Fibroblast of the aortic adventitia (primary cell): ENCODE results near the gene EPB41L2. TPM values are rescaled to one million over a fixed set of nuclear protein-coding genes. Genes with fewer than 3 reads are reported as not detected.

ENCODE experiments used
- DNase-seq: peaks from one replicate; pipeline ENCODE4 v3.0.0-alpha.2; 2010; ENCODE audit warnings: low read depth
- H3K4me3 ChIP-seq: 2 replicates; pipeline ENCODE4 v1.5.1; 2011; ENCODE audit warnings: low read depth, mild to moderate bottlenecking, control low read depth, low read length, moderate library complexity
- total RNA-seq: library from RNA; depleted of rRNA; stranded (reverse); fragments of >200 nt; gene quantifications from 2 replicates; pipeline ENCODE4 v1.2.3, GENCODE V29; 2012; ENCODE audit warnings: low replicate concordance
- TF ChIP-seq, protein P1 (sequence below): IDR thresholded peaks from 2 replicates; pipeline ENCODE4 v1.5.1; 2011; ENCODE audit warnings: mild to moderate bottlenecking, low read length, control low read depth, inconsistent platforms; ENCODE audit not compliant: insufficient read depth

EPB41L2 gene
- total RNA-seq, 1 donor, result 117 TPM

DNA sequence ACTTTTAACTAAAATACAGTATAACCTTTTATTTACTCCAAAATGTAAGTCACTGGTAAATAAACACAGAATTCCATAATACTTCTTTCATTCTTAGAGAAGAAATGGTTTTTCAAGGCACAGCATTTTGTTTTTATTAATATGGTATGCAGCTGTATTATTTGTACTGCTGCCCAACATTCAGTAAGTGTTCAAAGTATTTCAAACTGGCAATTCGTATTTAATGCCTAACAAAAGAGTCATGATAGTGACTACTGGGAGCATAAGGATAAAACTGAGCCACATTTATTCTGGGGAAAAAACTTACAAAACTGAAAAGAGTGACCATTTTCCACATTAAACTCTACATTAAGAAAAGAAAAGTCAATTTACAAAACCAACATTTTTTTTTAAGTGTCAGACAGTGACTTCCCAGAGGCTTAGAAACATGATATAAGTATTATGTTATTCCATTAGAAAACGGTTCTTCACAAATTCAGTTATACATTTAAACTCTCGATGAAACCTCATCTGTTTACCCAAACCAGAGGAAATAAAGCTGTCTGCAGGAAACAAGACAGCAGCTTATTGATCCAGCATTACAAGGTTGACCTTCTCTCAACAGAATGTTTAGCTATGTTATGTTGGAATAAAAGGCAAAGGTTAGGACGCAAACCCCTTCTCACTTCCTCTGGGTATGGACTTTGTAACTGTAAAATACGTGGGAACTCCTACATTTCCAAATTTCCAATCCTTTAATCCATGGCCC, 24.3 kb downstream of the EPB41L2 start:
- H3K4me3 ChIP-seq, result no peak overlapping the region
- TF ChIP-seq, protein P1, sequence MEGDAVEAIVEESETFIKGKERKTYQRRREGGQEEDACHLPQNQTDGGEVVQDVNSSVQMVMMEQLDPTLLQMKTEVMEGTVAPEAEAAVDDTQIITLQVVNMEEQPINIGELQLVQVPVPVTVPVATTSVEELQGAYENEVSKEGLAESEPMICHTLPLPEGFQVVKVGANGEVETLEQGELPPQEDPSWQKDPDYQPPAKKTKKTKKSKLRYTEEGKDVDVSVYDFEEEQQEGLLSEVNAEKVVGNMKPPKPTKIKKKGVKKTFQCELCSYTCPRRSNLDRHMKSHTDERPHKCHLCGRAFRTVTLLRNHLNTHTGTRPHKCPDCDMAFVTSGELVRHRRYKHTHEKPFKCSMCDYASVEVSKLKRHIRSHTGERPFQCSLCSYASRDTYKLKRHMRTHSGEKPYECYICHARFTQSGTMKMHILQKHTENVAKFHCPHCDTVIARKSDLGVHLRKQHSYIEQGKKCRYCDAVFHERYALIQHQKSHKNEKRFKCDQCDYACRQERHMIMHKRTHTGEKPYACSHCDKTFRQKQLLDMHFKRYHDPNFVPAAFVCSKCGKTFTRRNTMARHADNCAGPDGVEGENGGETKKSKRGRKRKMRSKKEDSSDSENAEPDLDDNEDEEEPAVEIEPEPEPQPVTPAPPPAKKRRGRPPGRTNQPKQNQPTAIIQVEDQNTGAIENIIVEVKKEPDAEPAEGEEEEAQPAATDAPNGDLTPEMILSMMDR, result no peak
- peak; percentile 76 for DNase-seq

DNA sequence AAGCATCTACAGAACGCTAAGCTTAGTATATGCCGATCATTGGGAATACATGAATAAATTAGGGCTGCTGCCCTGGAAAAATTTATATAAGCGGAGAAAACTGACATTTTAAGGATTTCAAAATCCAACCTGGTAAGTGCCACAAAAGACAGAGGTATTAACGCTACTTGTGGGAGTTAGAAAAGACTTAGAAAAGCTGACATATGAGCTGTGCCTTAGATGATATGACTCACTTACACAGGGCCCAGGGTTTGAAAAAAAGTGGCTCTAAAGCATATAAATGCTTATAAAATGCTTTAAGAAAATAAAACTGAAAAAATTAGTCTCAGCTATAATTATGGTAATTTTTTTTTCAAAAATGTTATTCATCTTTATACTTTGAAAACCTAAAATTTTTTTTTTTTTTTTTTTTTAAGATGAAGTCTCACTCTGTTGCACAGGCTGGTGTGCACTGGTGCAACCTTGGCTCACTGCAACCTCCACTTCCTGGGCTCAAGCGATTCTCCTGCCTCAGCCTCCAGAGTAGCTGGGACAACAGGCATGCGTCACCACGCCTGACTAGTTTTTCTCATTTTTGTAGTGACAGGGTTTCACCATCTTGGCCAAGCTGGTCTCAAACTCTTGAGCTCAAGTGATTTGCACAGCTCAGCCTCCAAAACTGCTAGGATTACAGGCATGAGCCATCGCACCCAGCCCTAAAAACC, 25.7 kb downstream of the EPB41L2 start:
- no peak overlapping the region for H3K4me3 ChIP-seq
- peak; percentile 30 for DNase-seq
- TF ChIP-seq, protein P1, result no peak

DNA sequence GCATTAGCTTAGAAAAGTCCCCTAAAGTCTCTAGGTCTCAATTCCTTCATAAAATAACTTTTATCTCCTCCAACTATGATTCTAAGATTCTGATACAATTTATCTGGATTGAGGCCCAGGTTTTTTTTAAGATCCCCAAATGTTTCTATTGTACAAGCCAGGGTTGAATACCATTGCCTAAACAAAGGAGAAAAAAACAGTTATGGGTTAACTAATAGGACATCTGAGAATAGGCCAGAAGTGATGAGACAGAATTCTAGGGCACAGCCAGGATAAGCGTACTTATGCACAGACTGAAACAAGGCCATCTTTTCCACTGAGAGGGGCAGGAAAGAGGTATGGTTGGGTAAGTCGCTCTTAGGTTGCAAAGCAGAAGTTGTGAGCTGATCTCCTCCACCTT, 26.4 kb downstream of the EPB41L2 start:
- DNase-seq, result peak; percentile 59
- H3K4me3 ChIP-seq, result no peak overlapping the region
- TF ChIP-seq, protein P1, result no peak

DNA sequence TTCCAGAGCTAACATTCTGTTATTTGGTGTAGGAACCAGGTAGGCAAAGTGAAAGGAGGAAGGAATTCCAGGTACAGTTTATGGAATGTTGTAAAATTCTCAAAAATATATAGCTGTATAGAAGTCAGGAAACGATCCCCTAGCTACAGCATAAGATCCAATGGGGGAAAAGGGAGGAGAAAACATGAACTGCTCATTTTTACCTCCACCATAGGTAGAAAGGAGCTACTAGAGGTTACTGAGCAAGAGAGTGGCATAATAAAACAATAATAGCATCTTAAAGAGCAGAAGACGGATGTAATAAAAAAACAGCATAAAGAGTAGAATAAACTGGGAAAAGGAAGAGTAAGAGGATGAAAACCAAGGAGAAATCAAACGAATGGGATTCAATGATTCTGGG, 26.9 kb downstream of the EPB41L2 start:
- TF ChIP-seq, protein P1, result no peak
- H3K4me3 ChIP-seq, result no peak overlapping the region
- no peak for DNase-seq

DNA sequence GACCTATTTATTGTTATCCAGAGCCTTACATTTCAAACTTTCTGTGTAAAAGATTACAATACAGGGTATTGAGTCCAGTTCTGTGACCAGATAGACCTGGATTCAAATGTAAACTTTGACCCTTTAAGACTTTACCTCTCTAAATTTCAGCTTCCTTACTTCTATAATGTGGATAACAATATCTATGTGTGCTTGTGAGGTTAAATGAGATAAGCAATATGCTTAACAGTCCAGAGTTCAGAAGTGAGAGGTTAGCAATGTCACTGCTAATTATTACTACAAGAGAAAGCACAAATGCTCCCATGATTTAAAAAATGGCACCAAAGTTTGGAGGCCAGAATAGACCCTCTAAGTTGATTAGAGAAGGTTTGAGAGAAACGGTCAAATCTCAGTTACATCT, 27.5 kb downstream of the EPB41L2 start:
- DNase-seq, result no peak
- H3K4me3 ChIP-seq, result no peak overlapping the region
- TF ChIP-seq, protein P1, result no peak

DNA sequence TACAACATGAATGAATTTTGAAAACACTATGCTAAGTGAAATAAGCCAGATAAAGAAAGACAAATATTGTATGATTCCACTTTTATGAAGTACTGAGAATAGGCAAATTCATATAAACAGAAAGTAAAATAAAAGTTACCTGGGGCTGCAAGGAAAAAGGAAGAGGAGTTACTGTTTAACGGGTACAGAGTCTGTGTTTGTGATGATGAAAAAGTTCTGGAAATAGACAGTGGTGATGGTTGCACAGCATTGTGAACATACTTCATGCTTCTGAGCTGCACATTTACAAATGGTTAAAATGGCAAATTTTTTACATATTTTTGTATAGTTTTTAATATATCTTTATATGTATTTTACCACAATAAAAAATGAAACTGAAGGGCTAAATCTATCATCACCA, 29.4 kb downstream of the EPB41L2 start:
- TF ChIP-seq, protein P1, result no peak
- H3K4me3 ChIP-seq, result no peak overlapping the region
- no peak for DNase-seq
